WTC11 (cell line): ENCODE data around the gene GSG1L. TPM values are rescaled to one million over a fixed set of nuclear protein-coding genes. Genes with fewer than 3 reads are reported as not detected.

Experiments used
- ATAC-seq: fragments of 200-7000 bp; cut with Tn5 transposase; 2 replicates; pipeline ENCODE4 v1.10.0; 2021; ENCODE audit warnings: mild to moderate bottlenecking, moderate library complexity
- CTCF ChIA-PET: fragments of 300-600 bp; sonication (Branson Sonifier 250); formaldehyde crosslinking; loops from one replicate; lab custom pipeline; 2021; ENCODE audit warnings: antibody characterized with exemption; lab: Charles Lee
- POLR2A ChIA-PET: fragments of 350-600 bp; sonication (Branson Sonifier 250); formaldehyde crosslinking; loops from one replicate; lab custom pipeline; 2021; ENCODE audit warnings: antibody characterized with exemption; lab: Charles Lee
- DNase-seq: peaks from one replicate; pipeline ENCODE4 v3.0.0; 2021; ENCODE audit warnings: low spot score
- H3K27ac Mint-ChIP-seq: 2 replicates; pipeline ENCODE4 v1.8.0; 2021; ENCODE audit warnings: mixed read lengths
- H3K27me3 Mint-ChIP-seq: 2 replicates; pipeline ENCODE4 v1.8.0; 2021; ENCODE audit warnings: low read depth, mild to moderate bottlenecking, moderate library complexity, mixed read lengths
- H3K36me3 Mint-ChIP-seq: 2 replicates; pipeline ENCODE4 v1.8.0; 2021; ENCODE audit warnings: mixed read lengths
- H3K4me1 Mint-ChIP-seq: 2 replicates; pipeline ENCODE4 v1.8.0; 2022; ENCODE audit warnings: mixed read lengths
- H3K4me3 Mint-ChIP-seq: 2 replicates; pipeline ENCODE4 v1.8.0; 2021; ENCODE audit warnings: mild to moderate bottlenecking, moderate library complexity, mixed read lengths
- H3K9me3 Mint-ChIP-seq: 2 replicates; pipeline ENCODE4 v1.8.0; 2021; ENCODE audit warnings: mixed read lengths
- CDX4 ChIP-seq: fragments of 250-450 bp; sonication (Bioruptor Pico); IDR thresholded peaks from 2 replicates; pipeline ENCODE4 v1.9.0; 2021; ENCODE audit warnings: moderate library complexity, mild to moderate bottlenecking, inconsistent platforms, borderline replicate concordance
- CTCF ChIP-seq: fragments of 200-600 bp; IDR thresholded peaks from 2 replicates; pipeline ENCODE4 v1.8.0; 2022; ENCODE audit warnings: antibody characterized with exemption
- E2F4 ChIP-seq: sonication (generic); formaldehyde crosslinking; IDR thresholded peaks from 2 replicates; pipeline ENCODE4 v1.8.1; 2022; ENCODE audit warnings: low read depth, mild to moderate bottlenecking, moderate library complexity, missing genetic modification reagents, borderline replicate concordance
- FOXP1 ChIP-seq: sonication (generic); formaldehyde crosslinking; IDR thresholded peaks from 2 replicates; pipeline ENCODE4 v1.8.0; 2022; ENCODE audit warnings: missing genetic modification reagents, mild to moderate bottlenecking, moderate library complexity, borderline replicate concordance
- GABPB1 ChIP-seq: sonication (generic); formaldehyde crosslinking; IDR thresholded peaks from 2 replicates; pipeline ENCODE4 v1.8.1; 2023; ENCODE audit warnings: mild to moderate bottlenecking, missing genetic modification reagents
- GTF2I ChIP-seq: fragments of 250-450 bp; sonication (Bioruptor Pico); conservative IDR thresholded peaks from 2 replicates; pipeline ENCODE4 v1.4.0; 2021; ENCODE audit warnings: mild to moderate bottlenecking
- MAX ChIP-seq: sonication (generic); formaldehyde crosslinking; IDR thresholded peaks from 2 replicates; pipeline ENCODE4 v1.8.0; 2022; ENCODE audit warnings: mild to moderate bottlenecking, missing genetic modification reagents
- MXD4 ChIP-seq: fragments of 250-450 bp; sonication (Bioruptor Pico); IDR thresholded peaks from 2 replicates; pipeline ENCODE4 v1.8.0; 2021; ENCODE audit warnings: mild to moderate bottlenecking, moderate library complexity, borderline replicate concordance
- NFATC4 ChIP-seq: fragments of 250-450 bp; sonication (Bioruptor Pico); IDR thresholded peaks from 2 replicates; pipeline ENCODE4 v1.9.0; 2021; ENCODE audit warnings: mild to moderate bottlenecking
- NR2C2 ChIP-seq: sonication (generic); formaldehyde crosslinking; IDR thresholded peaks from 2 replicates; pipeline ENCODE4 v1.8.0; 2022; ENCODE audit warnings: mild to moderate bottlenecking, missing genetic modification reagents
- PREB ChIP-seq: sonication (generic); formaldehyde crosslinking; IDR thresholded peaks from 2 replicates; pipeline ENCODE4 v1.8.1; 2022; ENCODE audit warnings: mild to moderate bottlenecking, missing genetic modification reagents, moderate library complexity, borderline replicate concordance
- STAT6 ChIP-seq: sonication (generic); formaldehyde crosslinking; conservative IDR thresholded peaks from 2 replicates; pipeline ENCODE4 v1.8.1; 2023; ENCODE audit warnings: mild to moderate bottlenecking, low read depth, missing genetic modification reagents, moderate library complexity
- TP53 ChIP-seq: sonication (generic); formaldehyde crosslinking; IDR thresholded peaks from 2 replicates; pipeline ENCODE4 v1.8.1; 2023; ENCODE audit warnings: mild to moderate bottlenecking, missing genetic modification reagents
- USF1 ChIP-seq: sonication (generic); formaldehyde crosslinking; IDR thresholded peaks from 2 replicates; pipeline ENCODE4 v1.8.0; 2022; ENCODE audit warnings: mild to moderate bottlenecking, missing genetic modification reagents
- ZNF121 ChIP-seq: sonication (generic); formaldehyde crosslinking; IDR thresholded peaks from 2 replicates; pipeline ENCODE4 v1.8.0; 2023; ENCODE audit warnings: missing genetic modification reagents
- ZNF219 ChIP-seq: sonication (generic); formaldehyde crosslinking; IDR thresholded peaks from 2 replicates; pipeline ENCODE4 v1.8.0; 2023; ENCODE audit warnings: missing genetic modification reagents, mild to moderate bottlenecking, borderline replicate concordance
- ZNF232 ChIP-seq: sonication (generic); formaldehyde crosslinking; IDR thresholded peaks from 2 replicates; pipeline ENCODE4 v1.8.0; 2022; ENCODE audit warnings: mild to moderate bottlenecking, missing genetic modification reagents
- ZNF423 ChIP-seq: fragments of 250-450 bp; sonication (Bioruptor Pico); IDR thresholded peaks from 2 replicates; pipeline ENCODE4 v2.1.2; 2022; ENCODE audit warnings: mild to moderate bottlenecking, moderate library complexity
- ZNF532 ChIP-seq: fragments of 250-450 bp; sonication (Bioruptor Pico); IDR thresholded peaks from 2 replicates; pipeline ENCODE4 v1.9.0; 2021; ENCODE audit warnings: mild to moderate bottlenecking, borderline replicate concordance
- total RNA-seq: library from RNA; stranded (reverse); gene quantifications from 3 replicates; pipeline ENCODE4 v1.2.3, GENCODE V29; 2021

The GSG1L gene
- total RNA-seq, 1 experiment from 2014 or later: 0.28 TPM

GRCh38 chr16:28082624-28083023 is 19.1 kb upstream of the GSG1L start (continued):
- TF ChIP-seq CTCF (no peak), ZNF121 (CRISPR knock-in tag) (no peak)

GRCh38 chr16:28081391-28081968 is 18.0 kb upstream of the GSG1L start:
- DNase-seq (no peak), ATAC-seq (no peak)
- H3K36me3 Mint-ChIP-seq: no peaks in the 10 kb centered on the region
- no peak overlapping the region for H3K27ac Mint-ChIP-seq
- no peaks in the 10 kb centered on the region for H3K9me3 Mint-ChIP-seq
- CTCF ChIA-PET: interaction anchor here (2.0 to 2.2 kb wide), 2 partner anchors 9 to 11 kb away, joined by 16 to 18 read pairs; no protein-coding TSS in a partner anchor
- no peaks in the 10 kb centered on the region for H3K27me3 Mint-ChIP-seq
- TF ChIP-seq GABPB1 (no peak), CDX4 (CRISPR knock-in tag) (no peak), MAX (no peak), MXD4 (CRISPR knock-in tag) (no peak), ZNF219 (CRISPR knock-in tag) (no peak), TP53 (no peak), STAT6 (CRISPR knock-in tag) (no peak), PREB (no peak), ZNF232 (CRISPR knock-in tag) (no peak), NFATC4 (CRISPR knock-in tag) (no peak), FOXP1 (CRISPR knock-in tag) (no peak), NR2C2 (CRISPR knock-in tag) (no peak), USF1 (CRISPR knock-in tag) (no peak), ZNF423 (no peak), ZNF532 (CRISPR knock-in tag) (no peak), E2F4 (CRISPR knock-in tag) (no peak), GTF2I (CRISPR knock-in tag) (no peak)
- POLR2A ChIA-PET: no interaction called here
- no peaks in the 10 kb centered on the region for H3K4me1 Mint-ChIP-seq
- no peak overlapping the region for H3K4me3 Mint-ChIP-seq
